Loucy (cell line): Measurements from ENCODE around the gene BRSK2.

Source experiments
- H2AFZ ChIP-seq: fragments of 200-600 bp; sonication (generic); 2 replicates; pipeline ENCODE4 v1.6.0; 2016; ENCODE audit warnings: antibody characterized with exemption, mild to moderate bottlenecking, low read length, moderate library complexity
- H3F3A ChIP-seq: fragments of 200-600 bp; 2 replicates; pipeline ENCODE4 v1.6.0; 2016; ENCODE audit warnings: antibody characterized with exemption, low read depth, mild to moderate bottlenecking
- H3K27me3 ChIP-seq: fragments of 200-600 bp; sonication (generic); 2 replicates; pipeline ENCODE4 v1.6.1; 2014; ENCODE audit warnings: low read length, mild to moderate bottlenecking; ENCODE audit not compliant: insufficient read depth, poor library complexity, severe bottlenecking
- H3K36me3 ChIP-seq: fragments of 200-600 bp; sonication (generic); 2 replicates; pipeline ENCODE4 v1.6.1; 2016; ENCODE audit warnings: low read length; ENCODE audit not compliant: insufficient read depth
- H3K4me1 ChIP-seq: fragments of 200-600 bp; sonication (generic); 2 replicates; pipeline ENCODE4 v1.5.1; 2014; ENCODE audit warnings: low read length, mild to moderate bottlenecking; ENCODE audit not compliant: insufficient read depth, poor library complexity, severe bottlenecking
- H3K4me2 ChIP-seq: fragments of 200-600 bp; sonication (generic); 2 replicates; pipeline ENCODE4 v1.6.0; 2014; ENCODE audit warnings: antibody characterized with exemption, low read length, low read depth, mild to moderate bottlenecking; ENCODE audit not compliant: poor library complexity, severe bottlenecking
- H3K4me3 ChIP-seq: fragments of 200-600 bp; sonication (generic); 2 replicates; pipeline ENCODE4 v1.5.1; 2014; ENCODE audit warnings: low read length, mild to moderate bottlenecking, mixed read lengths; ENCODE audit not compliant: poor library complexity, severe bottlenecking
- H3K79me2 ChIP-seq: fragments of 200-600 bp; sonication (generic); 2 replicates; pipeline ENCODE4 v1.6.1; 2014; ENCODE audit warnings: low read length; ENCODE audit not compliant: insufficient read depth
- H3K9ac ChIP-seq: fragments of 200-600 bp; sonication (generic); 2 replicates; pipeline ENCODE4 v1.6.0; 2014; ENCODE audit warnings: mild to moderate bottlenecking, low read depth, low read length, moderate library complexity; ENCODE audit not compliant: poor library complexity, severe bottlenecking
- H3K9me2 ChIP-seq: fragments of 200-600 bp; sonication (generic); replicated peaks from 2 replicates; pipeline ENCODE4 v1.6.1; 2016; ENCODE audit warnings: low read depth, low read length, mixed read lengths
- H3K9me3 ChIP-seq: fragments of 200-600 bp; sonication (generic); 2 replicates; pipeline ENCODE4 v1.6.1; 2014; ENCODE audit warnings: mild to moderate bottlenecking, antibody characterized with exemption, low read length, low read depth; ENCODE audit not compliant: insufficient read depth
- H4K20me1 ChIP-seq: fragments of 200-600 bp; sonication (generic); 2 replicates; pipeline ENCODE4 v1.6.0; 2014; ENCODE audit warnings: antibody characterized with exemption, low read length, mild to moderate bottlenecking; ENCODE audit not compliant: insufficient read depth, poor library complexity, severe bottlenecking
- EZH2phosphoT487 ChIP-seq: fragments of 200-600 bp; IDR thresholded peaks from 2 replicates; pipeline ENCODE4 v1.6.1; 2018; ENCODE audit warnings: antibody characterized with exemption, mild to moderate bottlenecking, moderate library complexity, borderline replicate concordance
- TF ChIP-seq, protein P1 (sequence below): fragments of 200-600 bp; sonication (generic); conservative IDR thresholded peaks from 2 replicates; pipeline ENCODE4 v1.5.1; 2014; ENCODE audit warnings: mild to moderate bottlenecking, antibody characterized with exemption, low read length

BRSK2 gene

DNA sequence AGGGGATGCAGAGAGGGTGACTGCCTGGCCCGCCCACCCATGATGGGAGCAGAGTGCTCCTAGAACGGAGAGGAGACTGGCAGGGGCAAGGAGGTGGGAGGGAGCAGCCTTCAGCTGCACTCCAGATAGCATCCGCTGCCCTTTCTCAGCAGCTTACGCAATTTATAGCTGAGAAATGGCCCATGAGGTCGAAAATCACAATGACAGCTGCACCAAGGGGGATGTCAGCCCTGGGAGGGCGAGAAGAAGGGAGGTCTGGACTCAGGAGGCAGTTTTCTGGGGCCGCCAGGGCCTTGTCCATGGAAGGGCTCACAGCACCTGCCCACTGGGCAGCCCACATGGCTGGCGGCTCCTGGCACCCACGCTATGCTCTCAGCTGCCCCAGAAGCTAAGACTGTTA lies 114.4 kb downstream of the BRSK2 start:
- Histone ChIP-seq H3K4me1 (peaks cover 8% of the 10 kb centered on the region), H2AFZ (no peak overlapping the region), H3K79me2 (peaks cover 70% of the 10 kb centered on the region; the same call in 1 of the 2 replicates), H3K9me2 (no peaks in the 10 kb centered on the region), H3K9me3 (no peaks in the 10 kb centered on the region), H3K27me3 (no peaks in the 10 kb centered on the region), H3F3A (no peaks in the 10 kb centered on the region), H3K9ac (no peak overlapping the region), H3K4me3 (no peak overlapping the region), H3K4me2 (no peak overlapping the region), H4K20me1 (peaks cover 18% of the 10 kb centered on the region), H3K36me3 (no peaks in the 10 kb centered on the region)
- TF ChIP-seq EZH2phosphoT487, result no peak
- TF ChIP-seq, protein P1, sequence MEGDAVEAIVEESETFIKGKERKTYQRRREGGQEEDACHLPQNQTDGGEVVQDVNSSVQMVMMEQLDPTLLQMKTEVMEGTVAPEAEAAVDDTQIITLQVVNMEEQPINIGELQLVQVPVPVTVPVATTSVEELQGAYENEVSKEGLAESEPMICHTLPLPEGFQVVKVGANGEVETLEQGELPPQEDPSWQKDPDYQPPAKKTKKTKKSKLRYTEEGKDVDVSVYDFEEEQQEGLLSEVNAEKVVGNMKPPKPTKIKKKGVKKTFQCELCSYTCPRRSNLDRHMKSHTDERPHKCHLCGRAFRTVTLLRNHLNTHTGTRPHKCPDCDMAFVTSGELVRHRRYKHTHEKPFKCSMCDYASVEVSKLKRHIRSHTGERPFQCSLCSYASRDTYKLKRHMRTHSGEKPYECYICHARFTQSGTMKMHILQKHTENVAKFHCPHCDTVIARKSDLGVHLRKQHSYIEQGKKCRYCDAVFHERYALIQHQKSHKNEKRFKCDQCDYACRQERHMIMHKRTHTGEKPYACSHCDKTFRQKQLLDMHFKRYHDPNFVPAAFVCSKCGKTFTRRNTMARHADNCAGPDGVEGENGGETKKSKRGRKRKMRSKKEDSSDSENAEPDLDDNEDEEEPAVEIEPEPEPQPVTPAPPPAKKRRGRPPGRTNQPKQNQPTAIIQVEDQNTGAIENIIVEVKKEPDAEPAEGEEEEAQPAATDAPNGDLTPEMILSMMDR, result no peak

DNA sequence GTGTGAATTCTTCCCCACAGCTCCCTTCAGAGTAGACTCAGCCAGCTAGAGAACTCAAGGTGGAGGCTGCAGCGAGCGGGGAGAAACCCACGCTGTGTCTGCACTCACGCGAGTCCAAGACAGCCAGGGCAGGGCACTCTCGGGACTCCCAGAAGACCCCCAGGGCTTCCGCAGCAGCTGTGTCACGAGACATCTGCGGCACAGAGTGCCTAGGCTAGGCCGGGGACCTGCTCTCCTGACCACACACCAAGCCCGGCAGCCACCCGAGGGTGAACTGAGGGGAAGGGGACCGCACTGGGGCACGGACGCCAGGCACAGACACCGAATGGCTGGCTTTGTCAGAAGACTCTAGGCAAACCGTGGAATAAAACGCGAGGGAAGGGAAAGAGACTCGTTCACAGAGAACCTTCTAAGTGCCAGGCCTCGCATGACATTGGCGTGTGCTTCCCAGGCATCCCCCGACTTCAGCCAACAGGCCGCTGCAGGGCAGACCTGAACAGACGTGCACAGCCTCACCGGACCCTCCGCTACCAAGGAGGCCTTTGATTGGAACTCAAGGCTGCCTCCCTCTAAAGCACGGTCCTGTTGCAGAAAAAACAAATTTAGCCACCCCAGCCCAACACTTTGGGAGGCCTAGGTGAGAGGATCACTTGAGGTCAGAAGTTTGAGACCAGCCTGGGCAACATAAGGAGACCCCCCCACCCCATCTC lies 115.0 kb downstream of the BRSK2 start:
- Histone ChIP-seq H3K9ac (no peak overlapping the region), H3K4me3 (no peak overlapping the region)

DNA sequence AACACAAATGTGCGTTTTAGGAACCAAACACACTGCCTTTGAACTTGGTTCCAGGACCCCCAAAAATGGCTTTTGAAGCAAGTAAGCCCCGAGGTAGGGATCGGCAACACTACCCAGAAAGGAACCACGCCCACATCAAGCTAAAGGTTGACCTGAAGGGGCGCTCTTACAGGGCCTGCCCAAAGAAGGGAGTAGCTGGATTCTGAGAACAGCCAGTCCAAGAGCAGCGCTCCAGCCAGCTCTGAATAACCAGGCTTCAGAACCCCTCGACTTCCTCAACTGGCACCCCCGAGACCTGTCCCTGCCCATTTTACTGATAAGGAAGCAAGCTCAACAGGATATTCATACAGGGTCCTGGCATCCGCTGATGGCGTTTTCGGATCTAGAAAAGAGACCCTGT lies 115.7 kb downstream of the BRSK2 start:
- Histone ChIP-seq H3K9me2 (no peaks in the 10 kb centered on the region), H3K27me3 (no peaks in the 10 kb centered on the region), H3K4me1 (peaks cover 8% of the 10 kb centered on the region), H4K20me1 (peaks cover 18% of the 10 kb centered on the region), H3K9me3 (no peaks in the 10 kb centered on the region), H3K4me3 (no peak overlapping the region), H3K9ac (no peak overlapping the region), H3K36me3 (no peaks in the 10 kb centered on the region), H3F3A (no peaks in the 10 kb centered on the region), H2AFZ (no peak overlapping the region), H3K4me2 (no peak overlapping the region), H3K79me2 (peaks cover 72% of the 10 kb centered on the region; the same call in 1 of the 2 replicates)
- TF ChIP-seq EZH2phosphoT487, result no peak
- TF ChIP-seq, protein P1, result peak; percentile 21; the same call in 1 of the 2 replicates

More for the DNA sequence above, 115.0 kb downstream of the BRSK2 start:
- no peaks in the 10 kb centered on the region for H3K36me3 ChIP-seq
- no peak overlapping the region for H2AFZ ChIP-seq
- peaks cover 8% of the 10 kb centered on the region for H3K4me1 ChIP-seq
- H3K79me2 ChIP-seq, result peaks cover 71% of the 10 kb centered on the region; the same call in 1 of the 2 replicates
- peaks cover 18% of the 10 kb centered on the region for H4K20me1 ChIP-seq
- no peaks in the 10 kb centered on the region for H3K9me2 ChIP-seq
- no peaks in the 10 kb centered on the region for H3F3A ChIP-seq
- no peaks in the 10 kb centered on the region for H3K27me3 ChIP-seq
- no peaks in the 10 kb centered on the region for H3K9me3 ChIP-seq
- TF ChIP-seq EZH2phosphoT487, result no peak
- TF ChIP-seq, protein P1, result no peak
- no peak overlapping the region for H3K4me2 ChIP-seq
